GM12891 (cell line): Measurements from ENCODE around the gene KIF16B.

Source experiments
- DNase-seq: peaks from one replicate; pipeline ENCODE4 v3.0.0; 2011; ENCODE audit warnings: low spot score; ENCODE audit not compliant: insufficient read length
- FAIRE-seq: peaks from 2 replicates; lab custom pipeline; 2011; peaks lifted over from hg19 to GRCh38; lab: Jason Lieb, UNC
- PAX5 ChIP-seq: IDR thresholded peaks from 2 replicates; pipeline ENCODE4 v1.6.1; 2011; ENCODE audit warnings: low read length, moderate library complexity, mild to moderate bottlenecking; ENCODE audit not compliant: insufficient read depth, severe bottlenecking
- POLR2A ChIP-seq: IDR thresholded peaks from 2 replicates; pipeline ENCODE4 v1.6.1; 2011; ENCODE audit warnings: low read depth, low read length, control low read depth
- POLR2AphosphoS5 ChIP-seq: IDR thresholded peaks from 2 replicates; pipeline ENCODE4 v1.6.1; 2011; ENCODE audit warnings: low read depth, low read length, control low read depth
- POU2F2 ChIP-seq: IDR thresholded peaks from 2 replicates; pipeline ENCODE4 v1.6.1; 2011; ENCODE audit warnings: low read depth, mild to moderate bottlenecking, control low read depth, low read length, moderate library complexity
- SPI1 ChIP-seq: IDR thresholded peaks from 2 replicates; pipeline ENCODE4 v1.6.1; 2011; ENCODE audit warnings: low read depth, low read length, control low read depth
- TAF1 ChIP-seq: IDR thresholded peaks from 2 replicates; pipeline ENCODE4 v1.6.1; 2011; ENCODE audit warnings: low read depth, low read length, control low read depth

KIF16B gene

DNA sequence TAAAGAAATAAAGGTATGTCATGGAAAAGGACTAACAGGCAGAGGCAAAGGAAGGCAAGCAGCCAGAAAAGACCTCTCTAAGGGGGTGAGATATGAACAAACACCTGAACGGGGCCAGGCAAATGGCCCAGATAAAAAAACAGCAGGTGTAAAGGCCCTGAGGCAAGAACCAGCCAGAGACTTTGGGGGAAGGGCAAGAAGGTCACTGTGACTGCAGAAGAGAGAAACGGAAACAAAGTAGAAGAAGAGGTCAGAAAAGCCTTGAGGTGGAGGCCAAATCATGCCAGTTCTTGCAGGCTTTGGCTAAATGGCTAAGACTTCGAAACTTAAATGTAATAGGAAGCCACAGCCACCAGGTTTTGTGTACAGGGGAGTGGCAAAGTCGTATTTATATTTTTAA, 30.8 kb downstream of the KIF16B start:
- no peak for DNase-seq
- TF ChIP-seq POLR2A (no peak), POU2F2 (no peak), TAF1 (no peak), PAX5 (no peak), POLR2AphosphoS5 (no peak), SPI1 (no peak)
- FAIRE-seq, result no peak

DNA sequence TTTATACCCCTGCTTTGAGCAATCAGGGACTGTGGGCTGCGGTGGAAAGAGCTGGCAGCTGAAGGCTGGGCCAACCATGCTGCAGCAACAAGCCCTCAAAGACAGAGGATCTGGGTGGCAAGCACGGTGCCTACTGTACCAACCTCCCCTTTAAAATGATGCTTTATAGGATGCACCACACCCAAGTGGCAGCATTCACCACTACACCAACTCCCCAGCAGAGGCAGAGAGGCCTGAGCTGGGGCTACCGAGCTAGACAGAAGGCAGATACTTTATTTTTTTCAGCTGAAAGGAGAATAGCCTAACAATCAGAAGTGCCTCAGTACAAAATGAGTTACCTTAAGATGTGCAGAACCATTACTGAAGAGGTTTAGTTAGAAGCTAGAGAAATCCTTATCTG, 31.4 kb downstream of the KIF16B start:
- FAIRE-seq (no peak), DNase-seq (no peak)
- TF ChIP-seq TAF1 (no peak), POLR2AphosphoS5 (no peak), SPI1 (no peak), POU2F2 (no peak), POLR2A (no peak), PAX5 (no peak)

DNA sequence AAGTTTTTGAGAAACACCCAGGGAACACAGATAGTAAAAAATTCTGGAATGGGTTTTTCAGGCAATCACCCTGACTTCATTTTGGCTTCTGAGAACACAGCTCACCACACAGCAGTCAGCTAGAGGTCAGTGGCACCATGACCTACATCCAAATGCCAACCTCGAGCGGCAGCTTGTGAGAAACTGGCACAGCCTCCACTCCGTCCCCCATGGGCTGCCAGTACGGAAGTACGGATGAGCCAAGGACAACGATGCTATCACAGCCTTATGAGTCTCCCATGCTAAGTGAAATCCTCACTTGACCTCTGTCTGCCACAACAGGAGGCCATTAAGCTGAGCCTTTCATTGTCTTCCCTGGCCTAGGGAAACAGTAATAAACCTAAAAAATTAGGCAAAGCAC, 32.0 kb downstream of the KIF16B start:
- FAIRE-seq (no peak), DNase-seq (no peak)
- no peak for TF ChIP-seq POLR2AphosphoS5
- no peak for TF ChIP-seq POLR2A
- TF ChIP-seq TAF1, result no peak
- TF ChIP-seq SPI1, result no peak
- TF ChIP-seq PAX5, result no peak
- TF ChIP-seq POU2F2, result no peak

DNA sequence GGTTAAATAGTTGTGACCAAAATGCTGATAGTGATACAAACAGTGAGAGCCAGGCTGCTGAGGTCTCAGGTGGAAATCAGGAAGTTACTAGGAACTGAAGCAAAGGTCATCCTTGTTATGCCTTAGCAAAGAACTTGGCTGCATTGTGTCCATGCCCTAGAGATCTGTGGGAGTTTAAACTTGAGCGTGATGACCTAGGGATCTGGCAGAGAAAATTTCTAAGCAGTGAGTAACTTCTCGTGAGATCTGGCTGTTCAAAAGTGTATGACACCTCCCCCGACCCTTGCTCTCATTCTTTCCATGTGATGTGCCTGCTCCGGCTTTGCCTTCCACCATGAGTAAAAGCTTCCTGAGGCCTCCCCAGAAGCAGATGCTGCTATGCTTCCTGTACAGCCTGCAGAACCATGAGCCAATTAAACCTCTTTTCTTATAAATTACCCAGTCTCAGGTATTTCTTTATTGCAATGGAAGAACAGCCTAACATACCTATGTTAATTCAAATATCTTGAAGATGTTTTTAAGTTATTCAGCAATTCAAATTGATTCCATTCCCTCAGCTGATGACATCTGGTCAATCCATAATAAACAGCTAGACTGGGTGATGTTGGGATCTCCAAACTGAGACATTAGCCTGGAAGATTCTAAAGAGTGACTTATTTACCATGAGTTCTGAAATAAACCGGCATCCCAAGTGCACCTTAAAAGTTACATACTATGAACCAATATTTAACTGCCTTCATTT, 33.8 kb downstream of the KIF16B start:
- no peak for FAIRE-seq
- no peak for TF ChIP-seq POLR2AphosphoS5
- no peak for TF ChIP-seq POLR2A
- TF ChIP-seq SPI1, result no peak
- TF ChIP-seq TAF1, result no peak
- TF ChIP-seq POU2F2, result no peak
- no peak for TF ChIP-seq PAX5
- no peak for DNase-seq

DNA sequence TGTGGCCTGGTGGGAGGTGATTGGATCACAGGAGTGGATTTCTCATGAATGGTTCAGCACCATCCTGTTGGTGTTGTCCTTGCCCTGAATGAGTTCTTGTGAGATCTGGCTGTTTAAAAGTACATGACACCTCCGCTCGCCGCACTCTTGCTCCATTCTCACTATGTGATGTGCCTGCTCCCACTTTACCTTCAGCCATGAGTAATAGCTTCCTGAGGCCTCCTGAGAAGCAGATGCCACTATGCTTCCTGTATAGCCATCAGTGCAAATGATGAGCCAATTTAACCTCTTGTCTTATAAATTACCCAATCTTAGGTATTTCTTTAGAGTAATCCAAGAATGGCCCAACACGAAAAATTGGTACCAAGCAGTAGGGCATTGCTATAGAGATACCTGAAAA, 34.5 kb downstream of the KIF16B start:
- DNase-seq, result no peak
- TF ChIP-seq POLR2A (no peak), SPI1 (no peak), PAX5 (no peak), POU2F2 (no peak), POLR2AphosphoS5 (no peak), TAF1 (no peak)
- FAIRE-seq, result no peak

DNA sequence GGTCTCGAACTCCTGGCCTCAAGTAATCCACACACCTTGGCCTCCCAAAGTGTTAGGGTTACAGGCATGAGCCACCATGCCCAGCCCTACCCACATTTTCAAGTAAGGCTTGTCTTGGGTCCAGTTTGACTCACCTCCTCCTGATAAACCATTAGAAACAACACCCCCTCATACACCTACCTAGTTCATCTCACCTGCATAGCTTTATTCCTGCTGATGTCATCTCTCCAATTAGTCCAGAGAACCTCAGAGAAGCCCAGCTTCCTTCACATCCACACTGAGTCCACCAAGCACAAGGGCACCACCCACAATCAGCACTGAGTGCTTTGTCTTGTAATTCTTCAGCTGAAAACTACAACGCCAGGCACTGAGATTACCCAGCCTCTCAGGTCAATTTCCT, 35.3 kb downstream of the KIF16B start:
- TF ChIP-seq POU2F2, result no peak
- no peak for TF ChIP-seq POLR2AphosphoS5
- DNase-seq (no peak), FAIRE-seq (no peak)

DNA sequence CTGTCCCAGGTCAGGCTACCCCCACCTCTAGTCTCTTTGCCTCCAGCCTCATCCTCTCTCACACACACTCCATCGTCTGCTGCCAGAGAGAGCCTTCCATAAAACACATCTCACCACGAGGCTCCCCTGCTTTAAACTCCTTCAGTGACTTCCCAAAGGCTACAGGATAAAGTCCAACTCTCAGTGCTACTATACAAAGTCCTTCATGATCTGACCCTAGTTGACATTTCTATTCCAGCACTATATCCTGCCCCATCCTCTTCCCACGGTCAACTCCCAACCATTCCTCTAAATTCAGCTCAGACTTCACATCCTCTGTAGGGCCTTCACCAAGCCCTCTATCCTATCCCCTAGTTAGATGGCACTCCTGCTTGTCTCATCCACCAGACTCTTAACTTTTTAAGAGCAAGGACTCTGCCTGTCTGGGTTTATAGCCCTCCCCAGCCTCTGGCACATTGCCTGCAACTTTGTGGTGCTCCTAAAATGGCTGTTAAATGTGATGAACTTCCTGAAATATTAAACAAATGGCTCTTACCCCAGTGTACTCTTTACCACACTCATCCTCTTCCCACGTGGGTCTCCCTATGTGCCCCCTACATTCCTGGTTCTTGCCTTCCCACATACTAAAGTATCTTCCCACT, 36.1 kb downstream of the KIF16B start:
- no peak for FAIRE-seq
- TF ChIP-seq TAF1 (no peak), POU2F2 (no peak), POLR2AphosphoS5 (no peak), POLR2A (no peak), SPI1 (no peak), PAX5 (no peak)
- no peak for DNase-seq

DNA sequence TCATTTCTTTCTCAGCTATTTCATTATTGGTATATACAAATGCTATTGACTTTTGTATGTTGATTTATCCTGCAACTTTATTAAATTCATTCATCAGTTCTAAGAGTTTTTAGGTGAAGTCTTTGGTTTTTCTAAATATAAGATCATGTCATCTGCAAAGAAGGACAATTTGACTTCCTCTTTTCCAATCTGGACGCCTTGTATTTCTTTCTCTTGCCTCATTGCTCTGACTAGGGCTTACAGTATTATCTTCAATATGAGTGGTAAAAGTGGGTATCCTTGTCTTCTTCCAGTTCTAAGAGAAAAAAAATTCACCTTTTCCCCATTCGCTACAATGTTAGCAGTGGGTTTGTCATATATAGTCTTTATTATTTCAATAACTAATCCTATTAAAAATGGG, 38.0 kb downstream of the KIF16B start:
- TF ChIP-seq POLR2A (no peak), SPI1 (peak; percentile 21; the same call in 1 of the 2 replicates)
- FAIRE-seq (no peak), DNase-seq (no peak)

DNA sequence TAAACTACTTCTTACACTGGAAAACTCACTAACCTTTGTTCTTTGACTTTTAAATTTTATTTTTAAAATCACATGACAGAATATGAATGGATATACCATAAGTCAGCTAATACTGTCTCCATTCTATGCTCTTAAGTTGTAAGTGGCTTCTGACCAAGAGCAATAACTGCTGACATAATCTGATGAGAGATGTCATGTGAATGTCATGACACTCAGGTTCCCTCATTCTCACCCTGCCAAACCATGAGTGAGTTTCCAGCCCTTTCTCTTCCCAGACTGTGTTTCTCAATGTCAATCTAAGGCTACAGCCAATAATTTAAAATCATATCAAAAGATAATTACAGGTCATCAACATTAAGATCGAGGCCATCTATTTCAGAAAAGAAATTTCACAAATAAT, 39.7 kb downstream of the KIF16B start:
- FAIRE-seq (no peak), DNase-seq (no peak)
- TF ChIP-seq SPI1 (no peak), POLR2A (no peak), POU2F2 (no peak), PAX5 (no peak), TAF1 (no peak), POLR2AphosphoS5 (no peak)
